ENCODE data around the gene LRSAM1.

LRSAM1 gene

GRCh38 chr9:127509261-127509954, 58.1 kb downstream of the LRSAM1 start:
- H3K4me3 ChIP-seq (replicated peaks in 1 of 2; ENCODE audit: low read depth in 2 of 2, low read length in 2 of 2), result no peak overlapping the region
- DNase-seq (ENCODE audit: low read depth in 2 of 2), result peak in 1 of 2 donors; percentile 43
- TF ChIP-seq CTCF (IDR thresholded peaks at IDR 0.05; ENCODE audit: low read depth, low read length), result no peak

GRCh38 chr9:127509955-127510299, 58.6 kb downstream of the LRSAM1 start:
- TF ChIP-seq CTCF (IDR thresholded peaks at IDR 0.05; ENCODE audit: low read depth, low read length), result no peak
- no peak for DNase-seq (ENCODE audit: low read depth in 2 of 2)

DNA sequence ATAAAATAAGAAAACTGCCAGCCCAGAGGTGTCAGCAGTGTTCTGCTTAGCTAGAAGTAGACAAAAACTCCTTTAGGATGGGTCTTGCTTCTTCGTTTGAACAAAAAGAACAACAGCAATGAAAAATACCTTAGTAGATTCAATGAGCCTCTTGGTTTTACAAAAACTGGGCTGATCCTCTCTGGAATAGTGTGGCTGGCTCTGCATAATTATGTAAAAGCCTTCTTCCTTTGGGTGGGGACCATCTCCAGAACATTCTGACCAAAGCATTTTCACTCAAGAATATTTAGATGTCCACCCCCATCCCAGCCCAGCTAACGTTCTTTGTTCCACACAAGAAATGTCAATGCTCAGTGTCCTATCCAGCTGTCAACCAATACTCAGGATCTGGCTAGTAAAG, 63.2 kb downstream of the LRSAM1 start:
- H3K4me3 ChIP-seq (replicated peaks in 1 of 2; ENCODE audit: low read depth in 2 of 2, low read length in 2 of 2), result no peak overlapping the region
- no peak for DNase-seq (ENCODE audit: low read depth in 2 of 2)
- no peak for TF ChIP-seq CTCF (IDR thresholded peaks at IDR 0.05; ENCODE audit: low read depth, low read length)

More at GRCh38 chr9:127509955-127510299, 58.6 kb downstream of the LRSAM1 start:
- no peak overlapping the region for H3K4me3 ChIP-seq (replicated peaks in 1 of 2; ENCODE audit: low read depth in 2 of 2, low read length in 2 of 2)

DNA sequence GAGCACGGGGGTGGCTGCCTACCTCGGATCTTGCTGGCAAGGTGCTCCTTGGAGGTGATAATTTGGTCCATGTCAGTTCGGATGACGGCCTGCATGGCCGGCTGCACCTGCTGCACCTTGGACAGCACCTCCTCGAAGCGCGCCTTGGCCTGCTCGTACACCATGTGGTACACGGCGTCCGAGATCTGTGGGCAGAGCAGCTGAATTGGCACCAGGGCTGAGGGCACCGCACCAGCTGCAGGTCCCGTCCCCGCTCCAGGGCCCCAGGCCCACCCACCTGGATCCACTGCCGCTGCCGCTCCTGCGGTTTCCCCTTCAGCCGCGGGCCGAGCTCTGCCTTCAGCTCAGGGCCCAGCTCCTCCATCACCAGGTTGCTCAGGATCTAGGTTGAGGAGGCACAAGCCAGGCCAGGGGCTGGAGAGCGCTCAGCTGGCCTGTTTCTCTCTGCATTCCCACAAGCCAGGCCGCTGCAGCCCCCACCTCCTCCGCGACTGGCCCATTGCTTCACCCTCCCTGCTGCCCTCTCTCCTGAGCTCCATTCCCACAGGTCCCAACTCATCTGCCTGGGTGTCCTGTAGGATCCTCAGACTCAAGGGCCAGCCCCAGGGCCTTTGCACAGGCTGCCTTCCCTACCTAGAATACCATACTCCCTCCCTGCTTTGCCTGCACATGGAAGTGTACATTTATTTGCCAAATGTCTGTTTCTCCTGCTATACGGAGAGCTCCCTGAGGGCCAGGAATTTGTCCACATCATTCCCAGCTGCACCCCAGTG, 65.7 kb downstream of the LRSAM1 start:
- no peak for DNase-seq (ENCODE audit: low read depth in 2 of 2)
- H3K4me3 ChIP-seq (replicated peaks in 1 of 2; ENCODE audit: low read depth in 2 of 2, low read length in 2 of 2), result no peak overlapping the region
- TF ChIP-seq CTCF (IDR thresholded peaks at IDR 0.05; ENCODE audit: low read depth, low read length), result no peak

- no peak for DNase-seq (ENCODE audit: low read depth in 2 of 2)
- no peak overlapping the region for H3K4me3 ChIP-seq (replicated peaks in 1 of 2; ENCODE audit: low read depth in 2 of 2, low read length in 2 of 2)
- TF ChIP-seq CTCF (IDR thresholded peaks at IDR 0.05; ENCODE audit: low read depth, low read length), result no peak
These were observed 66.3 kb downstream of the LRSAM1 start for GRCh38 chr9:127517620-127518019.

- no peak for DNase-seq (ENCODE audit: low read depth in 2 of 2)
- no peak overlapping the region for H3K4me3 ChIP-seq (replicated peaks in 1 of 2; ENCODE audit: low read depth in 2 of 2, low read length in 2 of 2)
- no peak for TF ChIP-seq CTCF (IDR thresholded peaks at IDR 0.05; ENCODE audit: low read depth, low read length)
These were observed 67.0 kb downstream of the LRSAM1 start for GRCh38 chr9:127518091-127518856.

All from cardiac fibroblast (primary cell).